HTR-8/SVneo (cell line): ENCODE results near the gene SLCO3A1.

ENCODE experiments used
- DNase-seq: peaks from one replicate; pipeline ENCODE4 v3.0.0; 2011; ENCODE audit warnings: low spot score, mixed read lengths; ENCODE audit not compliant: insufficient read length
- FAIRE-seq: peaks from 2 replicates; lab custom pipeline; 2011; peaks lifted over from hg19 to GRCh38; lab: Jason Lieb, UNC

SLCO3A1 gene

DNA sequence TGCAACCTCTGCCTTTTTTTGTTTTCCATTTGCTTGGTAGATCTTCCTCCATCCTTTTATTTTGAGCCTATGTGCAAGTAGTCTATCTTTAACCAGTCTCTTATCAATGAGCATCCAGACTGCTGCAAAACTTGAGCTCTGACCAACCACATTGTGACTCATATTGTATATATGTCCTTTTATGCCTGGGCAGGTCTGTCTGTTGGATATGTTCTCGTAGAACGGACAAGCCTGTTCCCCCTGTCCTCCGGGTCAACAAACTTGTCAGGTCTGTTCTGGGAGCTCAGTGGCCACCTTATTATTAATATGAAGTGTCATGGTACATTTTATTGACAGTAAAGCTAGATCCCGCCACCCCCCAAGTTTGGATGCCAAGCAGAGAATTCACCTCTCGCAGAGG is 287.3 kb downstream of the SLCO3A1 start:
- no peak for DNase-seq

DNA sequence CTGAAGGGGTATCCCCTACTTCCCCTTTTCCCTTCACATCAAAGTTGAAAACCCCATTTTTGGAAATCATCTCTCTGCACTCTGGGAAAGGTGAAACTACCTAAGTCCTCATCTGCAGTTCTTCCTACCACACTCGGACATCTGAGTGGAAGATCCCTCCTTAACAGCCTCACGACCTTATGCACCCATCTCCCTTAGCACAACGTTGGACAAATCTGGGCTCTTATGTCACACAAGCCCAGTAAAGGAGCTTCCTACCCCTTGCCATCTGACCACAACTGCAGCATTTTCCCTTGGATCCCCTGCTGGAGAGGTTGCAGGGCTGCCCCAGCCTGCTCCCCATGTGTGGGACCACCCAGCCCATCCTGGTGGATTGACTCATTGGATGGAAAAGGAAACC is 288.1 kb downstream of the SLCO3A1 start:
- no peak for DNase-seq
- FAIRE-seq = no peak

More for the DNA sequence above, 287.3 kb downstream of the SLCO3A1 start:
- FAIRE-seq = no peak

GRCh38 chr15:92142242-92143232 is 289.0 kb downstream of the SLCO3A1 start:
- no peak for DNase-seq
- no peak for FAIRE-seq

DNA sequence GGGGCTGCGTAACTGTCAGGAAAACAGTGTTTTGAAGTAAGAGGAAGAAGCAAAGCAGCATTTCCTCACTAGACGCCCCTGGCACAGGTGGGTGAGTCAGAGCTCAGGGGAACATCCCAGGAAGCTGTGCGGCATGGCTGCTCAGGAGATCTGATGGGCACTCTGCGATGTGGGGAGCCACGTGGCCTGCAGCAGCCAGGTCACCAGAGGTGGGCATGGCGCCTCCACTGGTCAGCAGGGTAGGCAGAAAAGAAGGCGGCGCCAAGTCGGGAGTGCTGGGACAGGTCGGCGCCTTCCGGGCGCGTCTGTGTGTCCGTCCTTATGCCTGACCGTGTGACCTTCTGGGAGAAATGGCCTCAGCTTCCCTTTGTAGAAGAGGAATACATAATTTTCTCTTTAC is 290.3 kb downstream of the SLCO3A1 start:
- DNase-seq = no peak
- no peak for FAIRE-seq

- no peak for FAIRE-seq
- DNase-seq = no peak
Measured at GRCh38 chr15:92146511-92147150, 293.1 kb downstream of the SLCO3A1 start.

DNA sequence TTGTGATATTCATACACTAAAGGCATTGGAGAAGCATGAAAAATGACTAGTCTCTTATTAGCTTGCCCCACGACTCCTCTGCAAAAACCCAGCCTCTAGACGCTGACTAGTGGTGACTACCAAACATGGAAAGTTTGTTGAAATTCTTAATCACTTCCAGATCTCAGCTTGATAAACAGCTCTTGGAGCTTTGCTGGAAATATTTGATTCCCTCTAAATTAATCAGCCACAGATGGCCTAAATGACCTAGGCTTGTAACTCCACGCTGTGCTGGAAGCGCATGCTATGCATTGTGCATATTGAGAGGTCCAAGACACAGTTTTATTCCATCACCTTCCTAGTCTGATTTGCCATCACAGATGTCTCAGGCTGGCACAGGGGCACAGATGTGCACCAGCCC is 295.5 kb downstream of the SLCO3A1 start:
- FAIRE-seq = no peak

GRCh38 chr15:92149465-92149864 is 296.0 kb downstream of the SLCO3A1 start:
- DNase-seq (no peak), FAIRE-seq (no peak)

More for the DNA sequence above, 295.5 kb downstream of the SLCO3A1 start:
- DNase-seq = no peak

DNA sequence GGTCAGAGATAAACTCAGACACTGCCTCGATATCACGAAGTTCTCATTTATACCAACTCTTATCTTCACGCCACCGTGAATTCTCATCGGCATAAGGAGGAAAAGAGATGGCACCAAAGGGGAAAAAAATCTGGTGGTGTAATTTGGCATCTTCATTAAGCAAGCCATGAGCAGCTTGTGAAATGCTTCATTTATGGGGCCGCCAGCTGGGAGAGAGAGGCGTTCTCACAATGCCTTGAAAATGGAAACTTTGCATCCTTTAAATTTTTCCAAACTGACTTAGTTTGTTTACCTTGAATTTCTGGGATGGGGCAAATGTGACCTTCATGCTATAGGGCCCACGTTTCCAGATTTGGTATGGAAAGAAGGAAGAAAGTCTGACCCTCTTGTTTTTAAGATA is 297.7 kb downstream of the SLCO3A1 start:
- DNase-seq (no peak), FAIRE-seq (no peak)

DNA sequence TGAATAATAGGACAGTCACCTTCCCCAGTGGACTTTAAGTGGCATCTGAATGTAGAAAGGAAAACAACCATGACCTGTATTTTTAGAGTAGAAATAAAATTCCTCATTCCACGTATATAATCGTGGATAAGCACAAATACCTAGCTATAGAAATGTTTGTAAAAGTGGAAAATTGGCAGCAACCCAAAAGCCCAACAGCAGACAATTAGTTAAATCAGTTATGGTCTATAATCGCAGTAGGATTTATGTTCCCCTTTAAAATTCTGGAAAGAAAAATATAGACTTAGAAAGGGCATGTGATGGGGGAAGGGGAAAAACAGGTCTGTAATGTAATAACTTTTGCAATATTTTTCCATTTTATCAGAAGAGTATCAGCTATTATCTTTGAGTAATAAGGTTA is 298.2 kb downstream of the SLCO3A1 start:
- no peak for FAIRE-seq

DNA sequence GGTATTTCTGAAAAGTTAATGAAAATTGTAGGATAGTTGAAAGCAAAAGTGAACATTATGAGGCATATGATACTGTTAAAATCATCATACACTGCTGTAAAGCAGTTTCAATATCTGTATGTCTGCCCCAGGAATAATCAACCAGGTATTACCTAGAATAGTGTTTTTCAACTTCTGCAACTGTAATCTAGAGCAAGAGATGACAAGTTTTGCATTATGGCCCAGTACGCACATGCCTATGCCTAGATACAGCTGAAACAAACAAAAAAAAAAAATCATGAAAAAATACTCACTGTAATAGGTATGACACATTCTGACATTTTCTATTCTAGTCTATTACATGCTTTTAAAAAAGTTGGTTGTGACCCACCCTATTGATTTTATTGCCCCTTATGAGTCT is 299.5 kb downstream of the SLCO3A1 start:
- FAIRE-seq = no peak
- no peak for DNase-seq

More for the DNA sequence above, 298.2 kb downstream of the SLCO3A1 start:
- DNase-seq = no peak

DNA sequence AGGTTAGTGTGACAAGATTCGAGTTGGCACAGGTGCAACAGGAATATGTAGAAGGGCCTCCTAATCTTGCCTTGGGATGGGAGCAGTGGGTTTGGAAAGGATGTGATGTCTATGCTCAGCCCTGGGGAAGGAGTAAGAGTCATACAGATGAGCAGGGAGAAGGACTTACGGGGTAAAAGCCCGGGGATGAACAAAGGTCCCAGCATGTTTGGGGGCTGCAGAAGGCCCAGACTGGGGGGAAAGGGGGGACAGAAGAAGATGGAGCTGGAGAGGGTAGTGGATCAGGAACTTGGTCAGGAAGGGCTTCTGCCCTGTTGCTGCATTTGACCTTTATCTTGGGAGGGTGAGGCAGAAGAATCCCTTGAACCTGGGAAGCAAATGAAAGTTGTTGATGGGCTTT is 300.1 kb downstream of the SLCO3A1 start:
- DNase-seq = no peak
- no peak for FAIRE-seq

DNA sequence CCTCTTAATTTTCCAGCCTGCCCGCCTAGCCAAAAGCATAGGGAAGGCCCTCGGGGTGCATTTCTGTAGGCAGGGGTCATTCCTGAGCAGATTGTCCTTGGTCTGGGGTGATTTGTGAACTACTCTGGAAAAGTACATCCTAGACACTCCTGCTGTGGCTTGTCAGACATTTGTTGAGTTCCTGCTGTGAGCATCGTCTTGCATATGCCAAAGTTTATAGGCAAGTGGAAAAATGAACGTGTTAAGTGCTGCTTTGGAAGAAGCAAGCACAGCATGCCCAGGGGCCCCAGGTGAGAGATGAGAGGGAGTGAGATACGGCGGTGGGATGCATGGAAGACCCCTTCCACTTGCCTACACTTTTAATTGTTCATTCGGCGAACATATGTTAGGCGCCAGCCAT is 302.4 kb downstream of the SLCO3A1 start:
- DNase-seq (no peak), FAIRE-seq (no peak)

- no peak for FAIRE-seq
- no peak for DNase-seq
Measured at GRCh38 chr15:92157666-92158298, 304.3 kb downstream of the SLCO3A1 start.

- FAIRE-seq (no peak), DNase-seq (no peak)
Measured at GRCh38 chr15:92158426-92158825, 304.9 kb downstream of the SLCO3A1 start.

DNA sequence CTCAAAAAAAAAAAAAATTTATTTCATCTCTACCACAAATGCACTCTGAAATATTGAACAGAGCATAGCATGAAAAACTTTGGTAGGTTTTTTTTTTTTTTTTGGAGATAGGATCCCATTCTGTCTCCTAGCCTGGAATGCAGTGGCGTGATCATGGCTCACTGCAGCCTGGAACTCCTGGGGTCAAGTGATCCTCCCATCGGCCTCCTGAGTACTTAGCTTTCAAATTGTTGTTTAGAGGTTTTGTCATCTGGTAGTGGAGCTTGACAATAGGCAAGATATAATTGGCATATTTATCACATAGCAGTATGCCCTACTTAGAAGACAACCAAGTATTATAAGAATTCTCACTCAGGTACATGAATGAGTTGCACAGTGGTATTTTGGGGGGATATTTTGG is 306.0 kb downstream of the SLCO3A1 start:
- DNase-seq (no peak), FAIRE-seq (no peak)

- DNase-seq = no peak
- FAIRE-seq = no peak
Measured at GRCh38 chr15:92159906-92160841, 306.7 kb downstream of the SLCO3A1 start.

DNA sequence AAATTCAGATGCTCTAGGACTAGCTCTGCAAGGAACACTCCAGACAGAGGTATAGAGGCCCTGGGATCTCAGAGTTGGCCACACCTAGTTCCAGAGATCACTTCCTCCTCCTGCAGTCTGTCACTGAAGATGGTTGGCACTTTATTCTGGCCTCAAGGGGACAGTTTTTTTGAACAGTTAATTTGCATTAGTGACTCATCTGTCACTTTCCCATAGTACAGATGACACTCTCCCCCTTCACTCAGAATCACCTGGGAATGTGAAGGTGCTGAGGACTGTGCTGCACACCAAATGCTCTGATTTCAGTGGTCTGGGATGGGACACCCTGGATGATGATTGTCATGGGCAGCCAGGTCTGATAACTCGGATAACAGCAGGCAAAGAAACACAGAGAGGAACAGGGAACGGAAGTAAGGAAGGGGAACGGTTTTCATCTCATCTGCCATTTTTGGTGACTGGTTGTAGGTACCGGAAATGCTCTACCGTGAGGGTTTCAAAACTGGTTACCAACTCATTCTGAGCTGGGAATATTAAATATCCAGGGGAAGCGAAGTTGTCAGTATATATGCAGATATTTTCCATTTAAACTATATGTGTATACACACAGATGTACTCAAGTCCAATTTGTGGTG is 307.6 kb downstream of the SLCO3A1 start:
- FAIRE-seq (no peak), DNase-seq (no peak)

- DNase-seq (no peak), FAIRE-seq (no peak)
Measured at GRCh38 chr15:92162657-92163056, 309.1 kb downstream of the SLCO3A1 start.

- FAIRE-seq (no peak), DNase-seq (no peak)
Measured at GRCh38 chr15:92163641-92164040, 310.1 kb downstream of the SLCO3A1 start.
